Ishikawa (cell line): ENCODE measurements around the gene C1QL4.
A peak's percentile ranks its signal among the peaks of the same experiment; 100 is the strongest.

ENCODE experiments used
- CEBPB ChIP-seq: IDR thresholded peaks from 2 replicates; pipeline ENCODE4 v1.6.1; 2012
- EGR1 ChIP-seq: IDR thresholded peaks from 2 replicates; pipeline ENCODE4 v1.6.1; 2012
- EP300 ChIP-seq: IDR thresholded peaks from 2 replicates; pipeline ENCODE4 v1.6.1; 2012; ENCODE audit warnings: borderline replicate concordance
- FOXM1 ChIP-seq: IDR thresholded peaks from 2 replicates; pipeline ENCODE4 v1.6.1; 2012; ENCODE audit warnings: low read depth, borderline replicate concordance
- REST ChIP-seq: IDR thresholded peaks from 2 replicates; pipeline ENCODE4 v1.6.1; 2012; ENCODE audit warnings: low read depth, mild to moderate bottlenecking
- TCF12 ChIP-seq: IDR thresholded peaks from 2 replicates; pipeline ENCODE4 v1.6.1; 2012; ENCODE audit warnings: low read depth
- ZBTB7A ChIP-seq: IDR thresholded peaks from 2 replicates; pipeline ENCODE4 v1.6.1; 2012; ENCODE audit warnings: low read depth
- TF ChIP-seq, protein P1 (sequence below): IDR thresholded peaks from 2 replicates; pipeline ENCODE4 v1.6.1; 2012

- no peak for TF ChIP-seq REST
- no peak for TF ChIP-seq CEBPB
- TF ChIP-seq, protein P1, sequence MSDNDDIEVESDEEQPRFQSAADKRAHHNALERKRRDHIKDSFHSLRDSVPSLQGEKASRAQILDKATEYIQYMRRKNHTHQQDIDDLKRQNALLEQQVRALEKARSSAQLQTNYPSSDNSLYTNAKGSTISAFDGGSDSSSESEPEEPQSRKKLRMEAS: peak; percentile 61
- TF ChIP-seq ZBTB7A: no peak; the same call in 1 of the 2 replicates
- no peak for TF ChIP-seq TCF12
- no peak for TF ChIP-seq FOXM1
- TF ChIP-seq EGR1: peak; percentile 97
- TF ChIP-seq EP300: 0 out of 2 replicates have a peak, but pooled peaks have one; percentile 18
Observed at GRCh38 chr12:49346659-49347310, 9.8 kb upstream of the C1QL4 start, which contains the start of gene DNAJC22.
